Body of pancreas (tissue), 4 donors: ENCODE measurements around the gene EHMT1.

Experiments
- POLR2A ChIP-seq, 3 donors: fragments of 450-650 bp; IDR thresholded peaks; one replicate each; pipeline ENCODE4 v1.6.1; 2016; ENCODE audit warnings: antibody characterized with exemption in 3 of 3, mild to moderate bottlenecking in 2 of 3
- TF ChIP-seq, protein P1 (sequence below), 7 experiments: fragments of 450-650 bp in 4 of 7; fragments of 200-600 bp in 3 of 7; sonication (generic) in 3 of 7; IDR thresholded peaks; one replicate each; pipeline ENCODE4 v1.5.1; 2016 to 2019; ENCODE audit warnings: antibody characterized with exemption in 7 of 7

DNA sequence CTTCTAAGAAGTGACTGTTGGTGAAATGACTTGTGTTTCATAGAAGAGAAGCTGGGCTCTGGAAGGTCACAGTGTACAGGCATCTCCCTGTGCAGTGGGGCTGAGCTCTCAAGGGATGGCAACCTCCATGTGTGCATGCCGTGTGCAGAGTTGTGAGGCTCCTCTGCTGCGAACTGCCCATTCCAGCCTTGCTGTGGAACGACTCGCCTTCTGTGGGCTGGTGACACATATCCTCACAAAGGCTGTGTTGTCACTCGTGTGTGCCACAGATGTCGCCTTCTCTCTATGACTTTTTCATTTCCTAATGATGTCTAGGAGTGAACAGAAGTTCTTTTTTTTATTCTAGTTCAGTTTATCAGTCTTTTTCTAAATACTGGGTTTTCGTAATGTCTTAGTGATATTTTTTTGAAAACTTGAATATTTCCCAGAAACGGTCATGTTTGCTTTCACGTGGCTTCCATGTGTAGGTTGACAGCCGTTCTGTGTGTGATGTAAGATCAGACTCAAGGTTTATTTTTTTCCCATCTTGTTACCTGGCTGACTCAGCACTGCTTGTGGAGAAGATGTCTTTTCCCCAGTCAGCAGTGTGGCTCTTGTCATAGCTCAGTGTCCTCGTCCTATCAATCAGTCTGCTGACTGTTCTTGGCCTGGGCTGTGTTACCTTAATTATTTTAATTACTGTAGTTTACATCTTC, 201.5 kb downstream of the EHMT1 start:
- TF ChIP-seq POLR2A (IDR thresholded peaks at IDR 0.05) = no peak
- TF ChIP-seq, protein P1, sequence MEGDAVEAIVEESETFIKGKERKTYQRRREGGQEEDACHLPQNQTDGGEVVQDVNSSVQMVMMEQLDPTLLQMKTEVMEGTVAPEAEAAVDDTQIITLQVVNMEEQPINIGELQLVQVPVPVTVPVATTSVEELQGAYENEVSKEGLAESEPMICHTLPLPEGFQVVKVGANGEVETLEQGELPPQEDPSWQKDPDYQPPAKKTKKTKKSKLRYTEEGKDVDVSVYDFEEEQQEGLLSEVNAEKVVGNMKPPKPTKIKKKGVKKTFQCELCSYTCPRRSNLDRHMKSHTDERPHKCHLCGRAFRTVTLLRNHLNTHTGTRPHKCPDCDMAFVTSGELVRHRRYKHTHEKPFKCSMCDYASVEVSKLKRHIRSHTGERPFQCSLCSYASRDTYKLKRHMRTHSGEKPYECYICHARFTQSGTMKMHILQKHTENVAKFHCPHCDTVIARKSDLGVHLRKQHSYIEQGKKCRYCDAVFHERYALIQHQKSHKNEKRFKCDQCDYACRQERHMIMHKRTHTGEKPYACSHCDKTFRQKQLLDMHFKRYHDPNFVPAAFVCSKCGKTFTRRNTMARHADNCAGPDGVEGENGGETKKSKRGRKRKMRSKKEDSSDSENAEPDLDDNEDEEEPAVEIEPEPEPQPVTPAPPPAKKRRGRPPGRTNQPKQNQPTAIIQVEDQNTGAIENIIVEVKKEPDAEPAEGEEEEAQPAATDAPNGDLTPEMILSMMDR (IDR thresholded peaks at IDR 0.05) = no peak
